Ureter (tissue), 1 donor: ENCODE measurements around the gene GAS7. TPM values are rescaled to one million over a fixed set of nuclear protein-coding genes. Genes with fewer than 3 reads are reported as not detected.
"Not testable (repeated sequence)": the region's sequence is repeated elsewhere in the genome, so short reads cannot be mapped to it uniquely, and the experiment has no call there.

Source experiments
- DNase-seq: peaks from one replicate; pipeline ENCODE4 v3.0.0-alpha.2; 2020; ENCODE audit warnings: low spot score
- total RNA-seq: library from RNA; stranded (reverse); gene quantifications from one replicate; pipeline ENCODE4 v1.2.4, GENCODE V29; 2023
- donor health status: DM: yes; HTN: yes; CAD: no.

GAS7 gene
- total RNA-seq, 1 donor from 2014 or later, result 31.2 TPM

- no peak for DNase-seq
These were observed 176.0 kb downstream of the GAS7 start for GRCh38 chr17:10022416-10022815.

GRCh38 chr17:10021272-10021984 is 177.0 kb downstream of the GAS7 start:
- no peak for DNase-seq

GRCh38 chr17:10019941-10020451 is 178.4 kb downstream of the GAS7 start:
- no peak for DNase-seq

GRCh38 chr17:10018461-10018891 is 179.9 kb downstream of the GAS7 start:
- no peak for DNase-seq

GRCh38 chr17:10016958-10017570 is 181.3 kb downstream of the GAS7 start:
- DNase-seq, result not testable (repeated sequence)

- no peak for DNase-seq
These were observed 184.9 kb downstream of the GAS7 start for GRCh38 chr17:10013365-10014112.

- DNase-seq, result no peak
These were observed 187.7 kb downstream of the GAS7 start for GRCh38 chr17:10010752-10011151.

GRCh38 chr17:10003705-10004104 is 194.7 kb downstream of the GAS7 start:
- no peak for DNase-seq

- not testable (repeated sequence) for DNase-seq
These were observed 195.6 kb downstream of the GAS7 start for GRCh38 chr17:10002567-10003360.

GRCh38 chr17:10001306-10001873 is 197.0 kb downstream of the GAS7 start:
- no peak for DNase-seq

- DNase-seq, result no peak
These were observed 198.3 kb downstream of the GAS7 start for GRCh38 chr17:9999919-10000695.

GRCh38 chr17:9998060-9998459 is 200.3 kb downstream of the GAS7 start:
- no peak for DNase-seq

GRCh38 chr17:9994761-9995160 is 203.6 kb downstream of the GAS7 start:
- DNase-seq, result no peak

- no peak for DNase-seq
These were observed 206.6 kb downstream of the GAS7 start for GRCh38 chr17:9991796-9992195.

GRCh38 chr17:9991351-9991750 is 207.1 kb downstream of the GAS7 start:
- DNase-seq, result no peak

- no peak for DNase-seq
These were observed 210.4 kb downstream of the GAS7 start for GRCh38 chr17:9987779-9988585.

- DNase-seq, result no peak
These were observed 211.5 kb downstream of the GAS7 start for GRCh38 chr17:9986754-9987382.

GRCh38 chr17:9985646-9986045 is 212.8 kb downstream of the GAS7 start:
- no peak for DNase-seq

- DNase-seq, result no peak
These were observed 213.6 kb downstream of the GAS7 start for GRCh38 chr17:9984768-9985167.
